Colonic mucosa (tissue), 4 donors: ENCODE data around the gene CDNF. TPM values are rescaled to one million over a fixed set of nuclear protein-coding genes. Genes with fewer than 3 reads are reported as not detected.

Source experiments
- DNase-seq: peaks from one replicate; pipeline ENCODE4 v3.0.0-alpha.2; 2020
- H3K27ac ChIP-seq: fragments of 200-600 bp; one replicate; pipeline ENCODE4 v1.8.0; 2021
- H3K27me3 ChIP-seq: fragments of 200-600 bp; one replicate; pipeline ENCODE4 v1.8.0; 2021
- H3K36me3 ChIP-seq: fragments of 200-600 bp; one replicate; pipeline ENCODE4 v1.8.0; 2021
- H3K4me1 ChIP-seq: fragments of 200-600 bp; one replicate; pipeline ENCODE4 v1.8.0; 2021; ENCODE audit warnings: mild to moderate bottlenecking
- H3K4me3 ChIP-seq: fragments of 200-600 bp; one replicate; pipeline ENCODE4 v1.8.0; 2021
- H3K9ac ChIP-seq, 2 donors: one replicate each; pipeline ENCODE4 v1.7.0; 2013; ENCODE audit warnings: control low read depth in 2 of 2, low read depth in 2 of 2, low read length in 2 of 2
- H3K9me3 ChIP-seq: fragments of 200-600 bp; one replicate; pipeline ENCODE4 v1.8.0; 2021
- intact Hi-C: fragments of 100-400 bp; cut with DNase I; formaldehyde crosslinking; loops from one replicate; pipeline ENCODE4 v1.14.1; 2022
- total RNA-seq, 2 donors: library from RNA; stranded (reverse); fragmentation: NEBNext Ultra II Directional in 1 of 2; extraction: Animal tissue kit (Norgen Biotek cat#: 25700) in 1 of 2; gene quantifications; one replicate each; pipeline ENCODE4 v1.2.1, GENCODE V29; 2021
- TF ChIP-seq, protein P1 (sequence below): fragments of 200-600 bp; IDR thresholded peaks from one replicate; pipeline ENCODE4 v1.8.0; 2022; ENCODE audit warnings: antibody characterized with exemption, mild to moderate bottlenecking
- donor health status: healthy.
- donor health status: DM: no; HTN: no; CAD: no.
- donor health status: DM: no; HTN: no; CAD: no.

The CDNF gene
- total RNA-seq, 2 donors from 2014 or later, result 0.82 to 1.4 TPM

DNA sequence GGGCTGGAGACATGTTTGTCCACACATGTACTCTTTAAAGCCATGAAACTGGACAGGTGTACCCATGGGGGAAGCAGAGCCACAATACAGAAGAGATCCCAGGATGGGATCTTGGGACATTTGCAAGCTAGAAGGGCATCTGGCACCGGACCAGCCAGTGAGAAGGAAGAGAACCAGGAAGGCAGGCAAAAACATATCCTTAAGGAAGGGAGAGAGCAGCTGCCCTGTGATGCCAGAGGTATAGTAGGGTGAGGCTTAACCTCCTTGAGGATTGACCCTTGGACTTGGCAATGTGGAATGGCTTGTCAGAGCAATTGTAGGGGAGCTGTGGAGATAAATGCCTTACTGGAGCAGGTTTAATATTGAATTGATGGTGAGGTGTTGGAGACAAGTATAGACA, 23.0 kb upstream of the CDNF start:
- peak; percentile 81 for DNase-seq
- intact Hi-C loops, result no loop called here

DNA sequence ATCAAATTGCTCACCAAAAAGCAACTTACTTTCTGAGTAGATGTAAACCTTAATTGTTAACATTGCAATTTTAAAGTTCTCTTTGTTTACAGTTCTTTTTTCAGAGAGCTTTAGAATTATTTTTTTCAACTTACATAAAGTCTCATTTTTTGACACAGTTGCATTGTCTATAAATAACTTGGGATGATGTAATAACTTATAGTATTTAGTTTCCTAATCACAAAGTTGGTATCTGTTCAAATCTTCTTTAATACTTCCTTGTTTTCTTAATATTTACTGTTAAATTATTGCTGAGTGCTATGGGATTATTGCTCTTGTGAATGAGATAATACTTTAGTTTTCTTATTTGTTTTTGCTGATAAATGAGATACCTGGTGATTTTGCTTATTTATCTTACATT, 21.9 kb upstream of the CDNF start:
- Histone ChIP-seq H3K27me3 (no peaks in the 10 kb centered on the region), H3K4me1 (peaks cover 3% of the 10 kb centered on the region), H3K9me3 (no peaks in the 10 kb centered on the region), H3K9ac (no peak overlapping the region), H3K27ac (no peak overlapping the region), H3K4me3 (no peak overlapping the region), H3K36me3 (no peaks in the 10 kb centered on the region)
- intact Hi-C loops, result no loop called here
- DNase-seq, result no peak
- TF ChIP-seq, protein P1, sequence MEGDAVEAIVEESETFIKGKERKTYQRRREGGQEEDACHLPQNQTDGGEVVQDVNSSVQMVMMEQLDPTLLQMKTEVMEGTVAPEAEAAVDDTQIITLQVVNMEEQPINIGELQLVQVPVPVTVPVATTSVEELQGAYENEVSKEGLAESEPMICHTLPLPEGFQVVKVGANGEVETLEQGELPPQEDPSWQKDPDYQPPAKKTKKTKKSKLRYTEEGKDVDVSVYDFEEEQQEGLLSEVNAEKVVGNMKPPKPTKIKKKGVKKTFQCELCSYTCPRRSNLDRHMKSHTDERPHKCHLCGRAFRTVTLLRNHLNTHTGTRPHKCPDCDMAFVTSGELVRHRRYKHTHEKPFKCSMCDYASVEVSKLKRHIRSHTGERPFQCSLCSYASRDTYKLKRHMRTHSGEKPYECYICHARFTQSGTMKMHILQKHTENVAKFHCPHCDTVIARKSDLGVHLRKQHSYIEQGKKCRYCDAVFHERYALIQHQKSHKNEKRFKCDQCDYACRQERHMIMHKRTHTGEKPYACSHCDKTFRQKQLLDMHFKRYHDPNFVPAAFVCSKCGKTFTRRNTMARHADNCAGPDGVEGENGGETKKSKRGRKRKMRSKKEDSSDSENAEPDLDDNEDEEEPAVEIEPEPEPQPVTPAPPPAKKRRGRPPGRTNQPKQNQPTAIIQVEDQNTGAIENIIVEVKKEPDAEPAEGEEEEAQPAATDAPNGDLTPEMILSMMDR, result no peak

More for the DNA sequence above, 23.0 kb upstream of the CDNF start:
- Histone ChIP-seq H3K4me1 (peaks cover 3% of the 10 kb centered on the region), H3K9me3 (no peaks in the 10 kb centered on the region), H3K9ac (peak overlapping the region in 1 of 2 donors; percentile 57), H3K4me3 (no peak overlapping the region), H3K27ac (peak overlapping the region; percentile 70), H3K36me3 (no peaks in the 10 kb centered on the region), H3K27me3 (no peaks in the 10 kb centered on the region)
- TF ChIP-seq, protein P1, result no peak

DNA sequence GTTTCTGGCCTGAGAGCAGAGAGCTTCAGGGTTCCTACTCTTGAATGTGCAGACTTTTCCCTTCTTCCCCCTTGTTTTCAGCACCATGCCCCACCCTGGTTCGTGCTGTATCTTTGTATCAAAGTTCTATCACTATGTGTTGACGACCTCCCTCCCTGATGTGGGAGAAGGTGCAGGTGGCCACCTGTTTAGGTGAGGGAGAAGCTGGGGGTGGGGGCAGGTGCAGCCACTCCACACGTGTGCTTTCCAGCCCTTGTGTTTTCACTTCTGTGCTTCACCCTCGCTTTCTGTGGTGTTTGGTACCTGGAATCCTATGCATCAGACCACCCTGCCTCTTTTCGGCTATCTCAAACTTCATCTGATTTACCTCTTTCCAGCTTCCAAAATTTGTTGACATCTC, 21.2 kb upstream of the CDNF start:
- TF ChIP-seq, protein P1, result no peak

DNA sequence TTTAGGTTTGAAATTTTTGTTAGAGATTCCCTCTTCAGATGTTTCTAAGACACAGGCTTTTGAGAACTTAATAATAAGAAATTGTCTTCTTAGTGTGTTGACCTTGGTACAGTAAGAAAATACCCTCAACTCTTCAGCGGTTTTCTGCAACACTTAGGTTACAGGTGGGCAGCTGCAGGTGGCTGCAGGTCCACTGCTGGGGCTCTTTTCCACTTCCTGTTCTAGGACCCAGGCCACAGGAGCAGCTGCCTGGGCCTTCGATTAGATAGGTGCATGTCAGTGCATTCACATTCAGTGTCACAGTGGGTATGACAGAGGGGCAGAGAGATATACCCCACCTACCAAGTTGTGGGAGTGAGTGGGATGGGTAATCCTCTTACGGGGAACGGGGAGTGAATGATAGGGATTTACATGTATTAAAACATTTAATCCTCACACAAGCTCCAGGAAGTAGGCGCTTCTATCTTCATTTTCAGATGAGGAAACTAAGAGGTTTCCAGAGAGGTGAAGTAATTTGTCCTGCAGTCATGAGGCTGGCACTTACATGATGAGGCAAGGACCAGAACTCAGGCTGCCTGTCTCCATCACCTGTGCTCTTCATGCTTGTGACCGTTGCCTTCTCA, 20.6 kb upstream of the CDNF start:
- no peaks in the 10 kb centered on the region for H3K9me3 ChIP-seq
- H3K27ac ChIP-seq, result no peak overlapping the region
- no peak overlapping the region for H3K4me3 ChIP-seq
- H3K9ac ChIP-seq, result no peak overlapping the region
- H3K4me1 ChIP-seq, result peaks cover 3% of the 10 kb centered on the region
- intact Hi-C loops, result no loop called here
- H3K36me3 ChIP-seq, result no peaks in the 10 kb centered on the region
- H3K27me3 ChIP-seq, result no peaks in the 10 kb centered on the region
- TF ChIP-seq, protein P1, result no peak
- DNase-seq, result no peak

More for the DNA sequence above, 21.2 kb upstream of the CDNF start:
- H3K27me3 ChIP-seq, result no peaks in the 10 kb centered on the region
- no peak overlapping the region for H3K27ac ChIP-seq
- no peak overlapping the region for H3K4me3 ChIP-seq
- no peak overlapping the region for H3K9ac ChIP-seq
- intact Hi-C loops, result no loop called here
- H3K36me3 ChIP-seq, result no peaks in the 10 kb centered on the region
- peaks cover 3% of the 10 kb centered on the region for H3K4me1 ChIP-seq
- no peaks in the 10 kb centered on the region for H3K9me3 ChIP-seq
- no peak for DNase-seq

DNA sequence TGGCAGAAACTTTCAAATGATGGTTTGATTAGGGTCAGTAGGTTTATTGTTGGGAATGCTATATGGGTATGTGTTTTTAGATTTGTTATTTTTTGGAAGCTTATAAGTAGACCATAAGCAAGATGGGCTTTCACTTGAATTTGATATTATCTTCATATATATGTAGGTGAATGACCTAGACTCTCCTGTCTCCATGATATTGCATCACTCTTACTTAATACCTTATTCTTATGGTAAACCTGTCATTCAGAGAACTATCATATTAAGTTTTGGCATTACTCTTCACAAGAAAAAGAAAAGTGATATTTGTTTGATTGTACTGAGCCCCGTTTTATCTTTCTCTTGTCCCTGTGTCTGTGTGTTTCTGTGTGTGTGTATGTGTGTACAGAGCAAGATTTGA, 17.6 kb upstream of the CDNF start:
- Histone ChIP-seq H3K9ac (no peak overlapping the region), H3K36me3 (no peaks in the 10 kb centered on the region), H3K9me3 (no peaks in the 10 kb centered on the region), H3K27ac (no peak overlapping the region), H3K4me3 (no peak overlapping the region), H3K4me1 (no peaks in the 10 kb centered on the region), H3K27me3 (no peaks in the 10 kb centered on the region)
- intact Hi-C loops, result no loop called here
- no peak for DNase-seq
- TF ChIP-seq, protein P1, result no peak
